KOPT-K1 (cell line): ENCODE data around the gene PARP8.

Experiments
- H3K27ac ChIP-seq: fragments of 200-600 bp; sonication (generic); 2 replicates; pipeline ENCODE4 v1.5.1; 2016; ENCODE audit warnings: antibody characterized with exemption, mild to moderate bottlenecking, low read depth, low read length; ENCODE audit not compliant: poor library complexity, severe bottlenecking
- H3K36me3 ChIP-seq: fragments of 200-600 bp; sonication (generic); 2 replicates; pipeline ENCODE4 v1.5.1; 2017; ENCODE audit warnings: antibody characterized with exemption, mild to moderate bottlenecking, low read length, moderate library complexity; ENCODE audit not compliant: insufficient read depth
- H3K9me3 ChIP-seq: fragments of 200-600 bp; sonication (generic); 2 replicates; pipeline ENCODE4 v1.5.1; 2017; ENCODE audit warnings: antibody characterized with exemption, low read length, mild to moderate bottlenecking; ENCODE audit not compliant: insufficient read depth, poor library complexity, severe bottlenecking

The PARP8 gene

DNA sequence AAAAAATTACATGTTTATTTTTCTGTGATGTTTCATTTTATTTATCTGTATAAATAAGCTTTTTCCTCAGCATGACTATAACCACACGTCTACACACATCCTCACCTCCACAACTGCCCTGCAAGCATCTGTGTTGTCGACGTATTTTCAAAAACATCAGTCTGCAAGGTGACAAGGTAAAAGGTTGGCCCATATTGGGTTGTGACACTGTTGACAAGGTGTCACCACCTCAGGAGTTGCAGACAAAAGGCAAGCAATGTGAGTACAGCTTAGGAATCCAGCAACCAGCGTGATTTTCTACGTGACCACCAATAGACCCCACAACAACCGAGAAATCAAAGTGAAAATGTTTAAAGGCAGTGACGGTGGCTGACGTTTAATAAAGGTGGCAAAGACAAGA lies 187.6 kb downstream of the PARP8 start:
- no peaks in the 10 kb centered on the region for H3K36me3 ChIP-seq
- no peaks in the 10 kb centered on the region for H3K9me3 ChIP-seq
- H3K27ac ChIP-seq: no peak overlapping the region

- Histone ChIP-seq H3K27ac (no peak overlapping the region), H3K9me3 (no peaks in the 10 kb centered on the region), H3K36me3 (no peaks in the 10 kb centered on the region)
Measured at GRCh38 chr5:50855001-50855400, 188.6 kb downstream of the PARP8 start.

- H3K36me3 ChIP-seq: no peaks in the 10 kb centered on the region
Measured at GRCh38 chr5:50856401-50857119, 190.1 kb downstream of the PARP8 start.

DNA sequence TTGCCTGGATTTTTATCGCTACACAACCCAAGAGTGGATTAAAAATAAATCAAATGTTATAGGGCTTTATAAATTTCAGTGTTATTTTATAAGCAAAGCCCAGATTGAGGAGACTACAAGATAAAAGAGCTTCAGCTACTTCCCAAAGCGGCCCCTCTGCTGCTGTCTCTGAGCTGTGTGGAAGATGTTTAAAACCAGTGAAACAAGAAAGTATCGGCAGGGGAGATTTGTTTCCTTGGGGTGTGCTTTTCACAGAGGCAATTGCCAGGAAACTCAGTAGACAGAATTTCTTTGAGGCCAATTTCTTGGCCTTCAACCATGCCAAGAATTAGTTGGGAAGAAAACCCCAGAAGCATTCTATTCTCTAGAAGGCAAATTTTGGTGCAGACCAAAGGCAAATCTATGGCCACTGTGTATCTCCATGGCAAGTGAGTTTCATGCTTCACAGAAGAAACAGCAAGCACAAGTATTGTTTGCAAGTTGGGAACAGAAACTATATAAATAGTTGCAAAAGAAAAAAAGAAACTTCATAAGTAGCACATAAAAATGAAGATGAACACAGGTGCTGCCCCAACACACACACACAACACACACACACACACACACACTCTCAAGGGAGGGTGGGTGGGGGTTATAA lies 197.2 kb downstream of the PARP8 start:
- H3K36me3 ChIP-seq: no peaks in the 10 kb centered on the region
- H3K9me3 ChIP-seq: no peaks in the 10 kb centered on the region
- H3K27ac ChIP-seq: no peak overlapping the region

More at GRCh38 chr5:50856401-50857119, 190.1 kb downstream of the PARP8 start:
- H3K27ac ChIP-seq: no peak overlapping the region
- no peaks in the 10 kb centered on the region for H3K9me3 ChIP-seq

GRCh38 chr5:50864466-50864865 lies 198.0 kb downstream of the PARP8 start:
- Histone ChIP-seq H3K36me3 (no peaks in the 10 kb centered on the region), H3K9me3 (no peaks in the 10 kb centered on the region), H3K27ac (no peak overlapping the region)

- no peaks in the 10 kb centered on the region for H3K36me3 ChIP-seq
- H3K9me3 ChIP-seq: no peaks in the 10 kb centered on the region
- no peak overlapping the region for H3K27ac ChIP-seq
Measured at GRCh38 chr5:50866415-50866814, 200.0 kb downstream of the PARP8 start.

GRCh38 chr5:50867140-50867539 lies 200.7 kb downstream of the PARP8 start:
- H3K9me3 ChIP-seq: no peaks in the 10 kb centered on the region

GRCh38 chr5:50873595-50874277 lies 207.3 kb downstream of the PARP8 start:
- H3K36me3 ChIP-seq: no peaks in the 10 kb centered on the region

More at GRCh38 chr5:50867140-50867539, 200.7 kb downstream of the PARP8 start:
- H3K36me3 ChIP-seq: no peaks in the 10 kb centered on the region
- no peak overlapping the region for H3K27ac ChIP-seq

GRCh38 chr5:50874306-50875001 lies 208.0 kb downstream of the PARP8 start:
- Histone ChIP-seq H3K27ac (no peak overlapping the region), H3K9me3 (no peaks in the 10 kb centered on the region), H3K36me3 (no peaks in the 10 kb centered on the region)

More at GRCh38 chr5:50873595-50874277, 207.3 kb downstream of the PARP8 start:
- H3K9me3 ChIP-seq: no peaks in the 10 kb centered on the region
- H3K27ac ChIP-seq: no peak overlapping the region

GRCh38 chr5:50875002-50875344 lies 208.5 kb downstream of the PARP8 start:
- Histone ChIP-seq H3K9me3 (no peaks in the 10 kb centered on the region), H3K27ac (no peak overlapping the region)

GRCh38 chr5:50878470-50878869 lies 212.0 kb downstream of the PARP8 start:
- H3K9me3 ChIP-seq: no peaks in the 10 kb centered on the region
- H3K27ac ChIP-seq: no peak overlapping the region
- no peaks in the 10 kb centered on the region for H3K36me3 ChIP-seq

More at GRCh38 chr5:50875002-50875344, 208.5 kb downstream of the PARP8 start:
- H3K36me3 ChIP-seq: no peaks in the 10 kb centered on the region

- Histone ChIP-seq H3K9me3 (no peaks in the 10 kb centered on the region), H3K27ac (no peak overlapping the region), H3K36me3 (no peaks in the 10 kb centered on the region)
Measured at GRCh38 chr5:50881407-50881806, 215.0 kb downstream of the PARP8 start.

DNA sequence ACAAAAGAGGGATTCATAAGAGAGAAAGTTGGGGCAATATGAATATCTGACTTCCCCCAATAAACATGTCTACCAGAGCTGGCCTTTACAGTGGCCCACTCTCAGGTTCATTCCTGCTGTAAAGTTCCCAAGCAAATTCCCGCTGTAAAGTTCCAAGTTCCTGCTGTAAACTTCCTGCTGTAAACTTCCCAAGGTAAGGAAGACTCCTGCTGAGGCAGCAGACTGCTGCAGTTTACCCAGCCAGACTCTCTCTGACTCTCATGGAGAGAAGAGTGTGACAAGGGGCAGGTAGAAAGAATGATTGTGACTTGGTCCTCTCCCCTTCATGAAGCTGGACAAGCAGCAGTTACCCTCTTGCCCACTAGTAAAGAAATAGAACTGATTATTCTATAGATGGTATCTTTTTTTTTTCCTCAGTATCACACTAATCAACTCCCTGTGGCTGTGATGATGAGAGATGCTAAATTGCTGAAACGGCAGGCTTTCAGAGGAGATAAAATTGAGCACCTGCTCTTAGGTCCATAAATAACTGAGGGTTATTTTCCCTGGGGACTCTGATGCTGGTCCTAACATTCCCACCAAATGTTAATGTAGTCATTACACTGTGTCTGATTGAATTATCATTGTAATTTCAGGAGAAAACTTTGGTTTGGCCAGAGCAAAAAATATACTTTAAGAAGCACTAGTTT lies 220.4 kb downstream of the PARP8 start:
- Histone ChIP-seq H3K36me3 (no peaks in the 10 kb centered on the region), H3K27ac (no peak overlapping the region), H3K9me3 (no peaks in the 10 kb centered on the region)

DNA sequence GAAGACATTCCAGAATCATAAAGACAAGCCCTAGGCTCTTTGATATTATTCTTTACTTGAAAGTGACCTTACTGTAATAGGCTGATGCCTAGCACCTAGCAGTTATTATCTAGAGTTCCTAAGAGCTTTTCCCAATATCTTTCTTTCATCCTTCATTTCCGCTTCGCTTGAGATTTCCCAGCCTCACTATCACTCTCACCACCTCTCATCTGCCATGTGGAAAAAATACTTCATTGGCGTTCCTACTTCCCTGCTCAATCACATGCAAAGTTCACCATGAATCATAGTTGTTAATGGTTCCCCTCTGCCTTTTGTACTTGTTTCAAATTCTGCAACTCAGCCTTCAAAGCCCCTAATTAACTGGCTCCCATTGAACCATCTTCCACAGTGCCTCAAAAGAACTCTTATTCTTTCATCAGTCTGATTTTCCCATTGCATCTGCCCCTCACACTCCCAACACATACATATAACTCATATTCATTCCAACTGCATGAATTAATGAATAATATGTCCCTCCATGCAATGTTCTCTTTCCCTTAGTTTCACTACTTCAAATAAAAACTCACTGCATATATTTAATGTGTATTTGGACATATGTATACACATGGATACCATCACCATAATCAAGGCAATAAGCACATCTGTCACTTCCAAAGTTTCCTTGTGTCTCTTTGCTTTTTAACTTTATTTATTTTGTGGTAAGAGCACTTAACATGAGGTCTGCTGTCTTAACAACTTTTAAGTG lies 221.6 kb downstream of the PARP8 start:
- Histone ChIP-seq H3K36me3 (no peaks in the 10 kb centered on the region), H3K9me3 (no peaks in the 10 kb centered on the region), H3K27ac (no peak overlapping the region)
